GM21528 (cell line): Measurements from ENCODE around the gene TAPBPL.
"Not testable (repeated sequence)": the region's sequence is repeated elsewhere in the genome, so short reads cannot be mapped to it uniquely, and the experiment has no call there.

Experiments used
- ATAC-seq: cut with Tn5 transposase; IDR thresholded peaks from one replicate; pipeline ENCODE4 v1.9.1; 2021; ENCODE audit warnings: mild to moderate bottlenecking, moderate library complexity; ENCODE audit not compliant: unreplicated experiment, low FRiP score

TAPBPL gene

GRCh38 chr12:6461401-6462233 lies 9.8 kb downstream of the TAPBPL start:
- ATAC-seq, result peak; percentile 67

- ATAC-seq, result no peak
These were observed 10.6 kb downstream of the TAPBPL start for GRCh38 chr12:6462234-6462995.

DNA sequence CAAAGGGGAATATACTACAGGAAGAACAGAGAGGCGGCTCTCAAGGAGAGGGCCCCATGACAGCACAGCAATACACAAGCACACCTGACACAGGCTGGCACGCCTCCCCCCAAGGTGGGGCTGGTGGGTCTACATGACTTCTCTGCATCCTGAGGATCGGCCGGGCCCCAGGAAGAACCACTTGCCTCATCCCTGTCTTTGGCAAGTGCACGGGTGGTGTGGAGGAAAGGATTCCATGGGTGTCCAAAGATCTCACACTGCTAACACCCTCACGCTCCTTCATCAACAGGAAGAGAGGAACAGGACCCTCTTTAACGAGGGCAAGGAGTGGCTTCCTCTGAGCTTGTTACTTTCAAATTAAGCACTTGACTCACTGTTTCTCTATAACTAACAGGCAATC lies 11.4 kb downstream of the TAPBPL start:
- no peak for ATAC-seq

DNA sequence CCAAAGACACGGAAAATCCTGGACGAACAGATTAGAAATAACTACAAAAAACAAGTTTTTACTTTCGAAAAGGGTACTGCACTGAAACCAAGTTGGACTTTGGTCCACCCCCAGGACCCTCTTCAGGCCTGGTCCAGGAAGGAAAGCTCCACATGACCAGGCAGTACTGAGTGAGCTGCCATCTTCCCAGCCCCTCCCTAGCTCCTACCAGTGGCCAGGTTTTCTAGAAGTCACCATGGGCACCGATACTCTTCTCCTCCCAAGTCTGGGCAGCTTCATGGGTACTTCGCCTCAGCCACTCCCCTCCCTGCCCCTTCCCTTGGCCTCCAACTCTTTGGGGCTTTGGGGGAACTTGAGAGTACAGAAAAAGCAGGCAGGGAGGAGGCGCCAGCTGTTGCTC lies 12.0 kb downstream of the TAPBPL start:
- no peak for ATAC-seq

- no peak for ATAC-seq
These were observed 12.7 kb downstream of the TAPBPL start for GRCh38 chr12:6464531-6464930.

DNA sequence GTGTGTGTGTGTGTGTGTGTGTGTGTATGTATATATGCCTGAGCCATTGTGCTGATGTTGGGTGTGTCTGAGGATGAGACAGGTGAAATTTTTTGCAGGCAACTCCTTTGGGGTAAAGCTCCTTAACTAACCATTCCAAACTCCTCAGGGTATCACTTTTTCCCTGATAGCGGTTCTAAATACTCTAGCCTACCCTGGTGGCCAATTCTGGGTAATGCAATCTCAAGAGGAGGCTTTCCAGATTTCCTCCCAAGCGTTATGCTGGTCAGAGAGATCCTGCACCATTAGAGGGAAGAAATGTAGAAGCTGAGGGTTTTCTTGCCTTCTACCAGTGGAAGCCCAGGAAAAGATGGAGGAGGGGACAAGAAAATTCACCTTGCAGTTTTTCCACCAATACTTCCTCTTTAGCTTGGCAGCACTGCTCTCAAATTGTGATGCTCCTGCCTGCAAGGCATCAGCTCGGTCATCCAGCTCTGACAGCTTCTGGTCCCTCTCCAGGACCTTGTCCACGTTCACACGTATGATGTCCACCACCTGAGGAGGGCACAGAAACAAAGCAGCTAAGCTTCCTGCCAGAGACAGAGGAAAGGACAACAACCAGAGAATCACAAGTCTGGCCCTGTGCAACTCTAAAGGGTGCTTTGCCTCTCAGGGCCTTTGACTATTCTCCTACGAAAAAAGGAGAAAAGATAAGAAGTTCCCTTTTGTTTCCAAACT lies 13.8 kb downstream of the TAPBPL start:
- no peak for ATAC-seq

DNA sequence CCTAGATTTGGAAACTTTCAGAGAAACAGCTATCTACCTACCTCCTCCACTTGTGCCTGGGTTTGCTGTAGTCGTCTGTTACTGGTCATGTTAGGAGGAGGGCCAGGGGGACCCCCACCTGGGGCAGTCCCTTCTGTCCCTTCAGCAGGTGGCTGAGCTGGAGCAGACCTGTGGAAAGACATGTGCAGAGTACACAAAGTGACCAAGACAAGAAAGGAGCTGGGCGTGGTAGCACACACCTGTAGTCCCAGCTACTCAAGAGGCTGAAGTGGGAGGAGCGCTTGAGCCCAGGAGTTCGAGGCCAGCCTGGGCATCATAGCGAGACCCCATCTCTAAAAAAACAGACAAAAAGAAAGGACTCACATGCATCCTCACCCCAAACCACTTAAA lies 14.3 kb downstream of the TAPBPL start:
- no peak for ATAC-seq

GRCh38 chr12:6466751-6467150 lies 14.9 kb downstream of the TAPBPL start:
- not testable (repeated sequence) for ATAC-seq

DNA sequence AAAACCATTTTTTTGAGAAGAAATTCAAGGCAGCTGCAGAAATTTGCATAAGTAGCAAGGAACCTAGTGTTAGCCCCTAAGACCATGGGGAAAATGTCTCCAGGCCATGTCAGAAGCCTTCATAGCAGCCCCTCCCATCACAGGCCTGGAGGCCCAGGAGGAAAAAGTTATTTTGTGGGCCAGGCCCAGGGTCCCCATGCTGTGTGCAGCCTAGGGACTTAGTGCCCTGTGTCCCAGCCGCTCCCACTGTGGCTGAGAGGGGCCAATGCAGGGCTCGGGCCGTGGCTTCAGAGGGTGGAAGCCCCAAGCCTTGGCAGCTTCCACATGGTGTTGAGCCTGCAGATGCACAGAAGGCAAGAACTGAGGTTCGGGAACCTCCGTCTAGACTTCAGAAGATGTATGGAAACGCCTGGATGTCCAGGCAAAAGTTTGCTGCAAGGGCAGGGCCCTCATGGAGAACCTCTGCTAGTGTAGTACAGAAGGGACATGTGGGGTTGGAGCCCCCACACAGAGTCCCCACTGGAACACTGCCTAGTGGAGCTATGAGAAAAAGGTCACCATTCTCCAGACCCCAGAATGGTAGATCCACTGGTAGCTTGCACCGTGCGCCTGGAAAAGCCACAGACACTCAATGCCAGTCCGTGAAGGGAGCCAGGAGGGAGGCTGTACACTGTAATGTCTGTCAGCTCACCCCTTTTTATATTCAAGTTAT lies 15.9 kb downstream of the TAPBPL start:
- ATAC-seq, result not testable (repeated sequence)

GRCh38 chr12:6468283-6468575 lies 16.4 kb downstream of the TAPBPL start:
- ATAC-seq, result no peak

GRCh38 chr12:6469092-6469491 lies 17.2 kb downstream of the TAPBPL start:
- no peak for ATAC-seq

GRCh38 chr12:6469609-6470374 lies 17.9 kb downstream of the TAPBPL start:
- no peak for ATAC-seq

GRCh38 chr12:6470375-6471163 lies 18.7 kb downstream of the TAPBPL start, which contains the start of gene VAMP1:
Gene VAMP1, minus strand, starts transcription at chr12:6470677. Its CDS starts 146 bp downstream, at chr12:6470531.
- ATAC-seq, result peak; percentile 91

- ATAC-seq, result no peak
These were observed 20.1 kb downstream of the TAPBPL start for GRCh38 chr12:6471989-6472360.

DNA sequence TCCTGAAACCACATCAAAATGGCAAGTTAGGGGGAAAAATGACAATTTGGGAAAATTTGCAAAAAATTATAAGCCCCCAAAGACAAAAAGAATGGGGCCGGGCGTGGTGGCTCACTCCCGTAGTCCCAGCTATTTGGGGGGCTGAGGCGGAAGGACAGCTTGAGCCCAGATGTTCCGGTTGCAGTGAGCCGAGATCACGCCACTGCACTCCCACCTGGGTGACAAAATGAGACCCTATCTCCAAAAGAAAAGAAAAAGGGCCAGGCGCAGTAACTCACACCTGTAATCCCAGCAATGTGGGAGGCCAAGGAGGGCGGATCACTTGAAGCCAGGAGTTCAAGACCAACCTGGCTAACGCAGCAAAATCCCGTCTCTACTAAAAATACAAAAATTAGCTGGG lies 20.6 kb downstream of the TAPBPL start:
- ATAC-seq, result no peak

GRCh38 chr12:6475233-6475975 lies 23.6 kb downstream of the TAPBPL start:
- not testable (repeated sequence) for ATAC-seq

GRCh38 chr12:6476489-6476888 lies 24.6 kb downstream of the TAPBPL start:
- no peak for ATAC-seq

DNA sequence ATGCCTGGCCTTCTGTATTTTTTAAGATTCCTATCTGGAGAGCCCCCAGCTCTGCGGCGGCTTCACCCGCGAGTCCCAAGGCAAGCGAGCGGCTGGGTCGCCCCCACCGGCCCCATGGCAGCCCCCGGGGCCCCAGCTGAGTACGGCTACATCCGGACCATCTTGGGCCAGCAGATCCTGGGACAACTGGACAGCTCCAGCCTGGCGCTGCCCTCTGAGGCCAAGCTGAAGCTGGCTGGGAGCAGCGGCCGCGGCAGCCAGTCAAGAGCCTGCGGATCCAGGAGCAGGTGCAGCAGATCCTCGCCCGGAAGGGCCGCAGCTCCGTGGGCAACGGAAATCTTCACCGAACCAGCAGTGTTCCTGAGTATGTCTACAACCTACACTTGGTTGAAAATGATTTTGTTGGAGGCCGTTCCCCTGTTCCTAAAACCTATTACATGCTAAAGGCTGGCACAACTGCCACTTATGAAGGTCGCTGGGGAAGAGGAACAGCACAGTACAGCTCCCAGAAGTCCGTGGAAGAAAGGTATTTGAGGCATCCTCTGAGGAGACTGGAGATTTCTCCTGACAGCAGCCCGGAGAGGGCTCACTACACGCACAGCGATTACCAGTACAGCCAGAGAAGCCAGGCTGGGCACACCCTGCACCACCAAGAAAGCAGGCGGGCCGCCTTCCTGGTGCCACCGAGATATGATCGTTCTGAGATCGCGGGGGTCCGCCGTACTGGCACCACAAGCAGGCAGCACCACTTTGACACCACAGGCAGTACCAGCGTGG lies 25.9 kb downstream of the TAPBPL start:
- not testable (repeated sequence) for ATAC-seq
